HAP-1 (cell line): ENCODE data around the gene SLC52A1.

ENCODE experiments used
- DNase-seq, 2 experiments: peaks; one replicate each; pipeline ENCODE4 v3.0.0-alpha.2; 2016 to 2020; ENCODE audit warnings: low spot score in 2 of 2
- H3K27me3 ChIP-seq: fragments of 250-450 bp; sonication (Bioruptor Pico); 2 replicates; pipeline ENCODE4 v1.5.1; 2020; ENCODE audit warnings: low read depth, mild to moderate bottlenecking, moderate library complexity
- H3K36me3 ChIP-seq: fragments of 250-450 bp; sonication (Bioruptor Pico); replicated peaks from 2 replicates; pipeline ENCODE4 v1.5.1; 2020; ENCODE audit warnings: mild to moderate bottlenecking
- H3K4me1 ChIP-seq: fragments of 250-450 bp; sonication (Bioruptor Pico); 2 replicates; pipeline ENCODE4 v1.5.1; 2020; ENCODE audit warnings: mild to moderate bottlenecking
- H3K4me3 ChIP-seq: fragments of 250-450 bp; sonication (Bioruptor Pico); 2 replicates; pipeline ENCODE4 v1.5.1; 2020; ENCODE audit warnings: mild to moderate bottlenecking, moderate library complexity
- H3K9me3 ChIP-seq: fragments of 250-450 bp; sonication (Bioruptor Pico); 2 replicates; pipeline ENCODE4 v1.5.1; 2020; ENCODE audit warnings: mild to moderate bottlenecking, moderate library complexity
- in situ Hi-C: fragments of 300-500 bp; cut with MboI; formaldehyde crosslinking; loops from 3 replicates; pipeline ENCODE4 v1.14.3; 2020; ENCODE audit warnings: low sequenced_read_pairs, inconsistent platforms, mixed read lengths

SLC52A1 gene

GRCh38 chr17:4994081-4994595 is 41.1 kb downstream of the SLC52A1 start:
- H3K4me1 ChIP-seq: peaks cover 6% of the 10 kb centered on the region
- in situ Hi-C loops: loop anchor here (25.0 kb wide), 1 partner anchor 1468 kb away; no protein-coding TSS in a partner anchor
- no peak for DNase-seq

DNA sequence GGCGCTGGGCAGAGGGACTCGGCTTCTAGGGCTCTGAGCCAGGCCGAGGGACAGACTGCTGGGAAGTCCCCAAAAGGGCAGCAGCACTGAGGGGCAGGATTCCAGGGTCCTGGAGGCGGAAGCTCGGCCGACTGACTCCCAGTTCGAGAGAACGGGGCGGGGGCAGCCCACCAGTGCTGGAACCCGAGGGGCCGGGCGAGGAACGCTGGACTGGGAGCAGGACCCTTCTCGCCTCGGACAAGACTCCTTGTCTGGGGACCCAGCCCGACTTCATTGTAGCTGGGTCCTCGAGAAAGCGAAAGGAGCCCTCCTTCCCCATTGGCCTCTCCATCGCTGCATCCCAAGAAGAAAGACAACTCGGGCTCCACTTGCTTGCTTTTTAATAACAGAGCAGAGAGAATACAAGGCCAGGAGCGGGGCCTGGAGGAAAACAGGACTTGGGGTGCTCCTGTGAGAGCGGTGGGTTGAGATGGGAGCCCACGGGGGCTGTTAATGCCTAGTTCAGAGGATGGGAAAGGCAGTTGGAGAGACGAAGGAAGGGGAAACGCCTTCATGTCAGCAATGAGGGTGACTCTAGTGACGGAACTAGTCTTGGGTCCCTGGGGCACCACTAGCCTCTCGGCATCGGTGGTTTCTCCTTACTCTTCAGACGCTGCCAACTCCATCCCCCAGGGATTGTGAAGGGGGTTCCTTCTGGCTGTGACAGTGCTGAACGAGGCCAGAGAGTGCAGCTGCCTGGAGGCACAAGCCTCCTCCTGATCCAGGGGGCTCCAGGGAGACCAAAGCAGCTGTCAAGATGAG is 47.3 kb downstream of the SLC52A1 start:
- in situ Hi-C loops: loop anchor here (25.0 kb wide), 1 partner anchor 1474 kb away; no protein-coding TSS in a partner anchor
- Histone ChIP-seq H3K9me3 (no peaks in the 10 kb centered on the region), H3K4me1 (peaks cover 7% of the 10 kb centered on the region), H3K36me3 (peaks cover 10% of the 10 kb centered on the region), H3K4me3 (peak overlapping the region; percentile 78), H3K27me3 (no peaks in the 10 kb centered on the region)
- peak in 1 of 2 experiments; percentile 50 for DNase-seq

More at GRCh38 chr17:4994081-4994595, 41.1 kb downstream of the SLC52A1 start:
- no peaks in the 10 kb centered on the region for H3K27me3 ChIP-seq
- peaks cover 4% of the 10 kb centered on the region; the same call in 1 of the 2 replicates for H3K36me3 ChIP-seq
- H3K4me3 ChIP-seq: no peak overlapping the region
- H3K9me3 ChIP-seq: no peaks in the 10 kb centered on the region

DNA sequence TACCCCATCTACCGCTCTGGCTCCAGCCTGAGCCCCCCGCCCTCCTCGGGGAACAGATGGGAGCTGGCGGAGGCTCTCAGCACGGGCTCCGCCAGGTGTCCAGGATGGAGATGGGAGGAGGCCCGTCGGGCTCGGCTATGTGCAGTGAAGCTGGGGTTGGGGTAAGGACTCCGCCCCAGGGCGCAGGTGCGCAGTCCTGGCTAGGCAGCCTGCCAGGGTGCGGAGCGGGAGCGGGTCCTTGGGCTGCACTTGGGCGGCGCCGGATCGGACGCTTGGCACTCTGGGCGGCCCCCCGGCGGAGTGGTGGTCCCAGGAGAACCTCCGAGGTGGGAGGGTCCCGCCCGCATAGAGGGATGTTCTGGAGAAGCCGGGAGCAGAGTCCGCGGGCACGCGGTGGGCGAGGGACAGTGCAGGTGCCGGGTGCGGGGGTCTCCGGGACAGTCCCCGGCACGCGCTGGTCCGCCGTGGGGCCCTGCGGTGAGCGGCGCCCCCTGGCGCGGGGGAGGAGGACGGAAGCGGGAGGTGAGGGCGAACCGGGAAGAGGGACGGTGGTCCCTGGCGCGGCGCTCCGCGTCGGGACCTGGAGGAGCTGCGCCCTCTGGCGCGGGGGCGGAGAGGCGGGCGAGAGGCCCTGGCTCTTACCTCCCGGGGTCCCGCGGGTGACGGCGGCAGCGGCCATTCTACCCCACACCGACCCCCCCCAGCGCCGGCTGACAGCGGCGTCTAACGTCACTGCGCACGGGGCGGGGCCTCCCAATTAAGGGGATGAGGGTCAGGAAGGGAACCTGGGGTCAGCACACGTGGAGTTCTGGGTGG is 48.1 kb downstream of the SLC52A1 start, which contains the start of gene CAMTA2:
CAMTA2 (minus strand) TSS at position 725 of the 816 bp plus-strand sequence. CDS start 1,453 bp downstream, outside the sequence.
- Histone ChIP-seq H3K4me1 (peaks cover 7% of the 10 kb centered on the region), H3K4me3 (peak within 1 kb of the TSS; percentile 78), H3K36me3 (peaks cover 18% of the 10 kb centered on the region), H3K27me3 (no peaks in the 10 kb centered on the region), H3K9me3 (no peaks in the 10 kb centered on the region)
- peak; percentile 79 to 96 for DNase-seq
- in situ Hi-C loops: loop anchor here (25.0 kb wide), 1 partner anchor 1475 kb away; no protein-coding TSS in a partner anchor

GRCh38 chr17:4986403-4986802 is 48.8 kb downstream of the SLC52A1 start:
- no peak for DNase-seq
- no peaks in the 10 kb centered on the region for H3K9me3 ChIP-seq
- H3K4me1 ChIP-seq: peaks cover 7% of the 10 kb centered on the region
- H3K4me3 ChIP-seq: peak overlapping the region; percentile 78
- H3K36me3 ChIP-seq: peaks cover 18% of the 10 kb centered on the region
- no peaks in the 10 kb centered on the region for H3K27me3 ChIP-seq
- in situ Hi-C loops: loop anchor here (25.0 kb wide), 1 partner anchor 1476 kb away; no protein-coding TSS in a partner anchor
